Suprapubic skin (tissue), 3 donors: ENCODE results near the gene DNAJC7.

Experiments used
- POLR2A ChIP-seq, 2 donors: fragments of 450-650 bp; IDR thresholded peaks; one replicate each; pipeline ENCODE4 v1.6.1; 2017; ENCODE audit warnings: antibody characterized with exemption in 2 of 2, mild to moderate bottlenecking in 2 of 2, moderate library complexity in 2 of 2
- TF ChIP-seq, protein P1 (sequence below), 2 donors: fragments of 200-600 bp in 1 of 2; fragments of 450-650 bp in 1 of 2; sonication (generic) in 1 of 2; IDR thresholded peaks; one replicate each; pipeline ENCODE4 v1.5.1; 2016 to 2019; ENCODE audit warnings: antibody characterized with exemption in 2 of 2, mild to moderate bottlenecking in 1 of 2, moderate library complexity in 1 of 2

DNA sequence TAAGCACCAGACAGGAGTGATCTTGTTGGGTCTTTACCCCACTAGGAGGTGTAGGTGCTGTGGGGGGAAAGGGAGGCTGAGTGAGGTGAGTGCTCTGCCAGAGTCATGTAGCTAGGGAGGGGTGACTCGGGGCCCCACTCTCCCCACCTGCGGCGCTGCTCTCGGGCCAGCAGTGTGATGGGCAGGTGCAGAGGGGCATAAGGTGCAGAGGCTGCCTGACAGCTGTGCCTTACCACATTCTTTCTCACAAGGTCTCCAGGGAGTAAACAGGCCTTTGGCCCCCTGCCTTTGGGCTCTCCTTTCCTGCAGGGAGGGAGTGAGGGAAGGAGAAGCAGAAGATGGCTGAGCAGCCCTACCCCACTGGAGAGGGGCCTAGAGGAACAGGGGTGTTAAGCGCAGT lies 55.1 kb downstream of the DNAJC7 start:
- TF ChIP-seq, protein P1, sequence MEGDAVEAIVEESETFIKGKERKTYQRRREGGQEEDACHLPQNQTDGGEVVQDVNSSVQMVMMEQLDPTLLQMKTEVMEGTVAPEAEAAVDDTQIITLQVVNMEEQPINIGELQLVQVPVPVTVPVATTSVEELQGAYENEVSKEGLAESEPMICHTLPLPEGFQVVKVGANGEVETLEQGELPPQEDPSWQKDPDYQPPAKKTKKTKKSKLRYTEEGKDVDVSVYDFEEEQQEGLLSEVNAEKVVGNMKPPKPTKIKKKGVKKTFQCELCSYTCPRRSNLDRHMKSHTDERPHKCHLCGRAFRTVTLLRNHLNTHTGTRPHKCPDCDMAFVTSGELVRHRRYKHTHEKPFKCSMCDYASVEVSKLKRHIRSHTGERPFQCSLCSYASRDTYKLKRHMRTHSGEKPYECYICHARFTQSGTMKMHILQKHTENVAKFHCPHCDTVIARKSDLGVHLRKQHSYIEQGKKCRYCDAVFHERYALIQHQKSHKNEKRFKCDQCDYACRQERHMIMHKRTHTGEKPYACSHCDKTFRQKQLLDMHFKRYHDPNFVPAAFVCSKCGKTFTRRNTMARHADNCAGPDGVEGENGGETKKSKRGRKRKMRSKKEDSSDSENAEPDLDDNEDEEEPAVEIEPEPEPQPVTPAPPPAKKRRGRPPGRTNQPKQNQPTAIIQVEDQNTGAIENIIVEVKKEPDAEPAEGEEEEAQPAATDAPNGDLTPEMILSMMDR (IDR thresholded peaks at IDR 0.05) = no peak
- TF ChIP-seq POLR2A (IDR thresholded peaks at IDR 0.05) = no peak
